Kidney (tissue), 14 donors: ENCODE data around the gene SYNDIG1. TPM values are rescaled to one million over a fixed set of nuclear protein-coding genes. Genes with fewer than 3 reads are reported as not detected.

Source experiments
- DNase-seq, 5 donors: peaks; one replicate each; pipeline ENCODE4 v3.0.0-alpha.2; 2013 to 2020
- FAIRE-seq: peaks from 2 replicates; lab custom pipeline; 2012; peaks lifted over from hg19 to GRCh38; lab: Jason Lieb, UNC
- H3K27ac ChIP-seq, 2 donors: one replicate each; pipeline ENCODE4 v1.7.0; 2013; ENCODE audit warnings: low read depth in 2 of 2, low read length in 2 of 2, inconsistent platforms in 1 of 2
- H3K27me3 ChIP-seq: one replicate; pipeline ENCODE4 v1.7.1; 2013; ENCODE audit warnings: low read length, inconsistent platforms; ENCODE audit not compliant: control insufficient read depth, insufficient read depth
- H3K36me3 ChIP-seq, 3 donors: one replicate each; pipeline versions ENCODE4 v1.7.0 to v1.7.1; 2013; ENCODE audit warnings: low read length in 3 of 3, control low read depth in 1 of 3, inconsistent platforms in 1 of 3; ENCODE audit not compliant: insufficient read depth in 3 of 3, control insufficient read depth in 2 of 3
- H3K4me1 ChIP-seq, 3 donors: one replicate each; pipeline versions ENCODE4 v1.7.0 to v1.7.1; 2013; ENCODE audit warnings: low read length in 3 of 3, inconsistent platforms in 1 of 3, low read depth in 1 of 3; ENCODE audit not compliant: control insufficient read depth in 2 of 3, insufficient read depth in 2 of 3
- H3K4me3 ChIP-seq, 3 donors: one replicate each; pipeline versions ENCODE4 v1.7.0 to v1.8.1; 2013; ENCODE audit warnings: low read length in 3 of 3, control low read depth in 1 of 3, inconsistent platforms in 1 of 3
- H3K9ac ChIP-seq, 3 donors: one replicate each; pipeline versions ENCODE4 v1.7.0 to v1.7.1; 2013; ENCODE audit warnings: low read length in 3 of 3, control low read depth in 1 of 3, inconsistent platforms in 1 of 3
- H3K9me3 ChIP-seq, 3 donors: one replicate each; pipeline versions ENCODE4 v1.7.0 to v1.7.1; 2013; ENCODE audit warnings: low read length in 3 of 3, control low read depth in 1 of 3, inconsistent platforms in 1 of 3; ENCODE audit not compliant: control insufficient read depth in 2 of 3, insufficient read depth in 1 of 3
- intact Hi-C: fragments of 100-400 bp; cut with DNase I; formaldehyde crosslinking; loops from one replicate; pipeline ENCODE4 v1.11.1; 2022
- polyA plus RNA-seq: library from polyadenylated mRNA; stranded (reverse); fragments of 350-450 nt; fragmentation: Illumina TruSeq; extraction: RNeasy Lipid Tissue Mini Kit (QIAGEN cat#74804); gene quantifications from one replicate; pipeline ENCODE4 v1.2.3, GENCODE V29; 2014; ENCODE audit warnings: low read depth, low replicate concordance; ENCODE audit not compliant: insufficient read depth
- total RNA-seq: library from RNA; stranded (reverse); fragmentation: NEBNext Ultra II Directional; extraction: Animal tissue kit (Norgen Biotek cat#: 25700); gene quantifications from one replicate; pipeline ENCODE4 v1.2.1, GENCODE V29; 2021
- TF ChIP-seq, protein P1 (sequence below): IDR thresholded peaks from 3 replicates; pipeline ENCODE4 v1.5.1; 2012; ENCODE audit warnings: mild to moderate bottlenecking, moderate library complexity, borderline replicate concordance; ENCODE audit not compliant: insufficient read depth; ENCODE audit errors: extremely low read depth
- donor health status: control.
- donor health status: control.
- donor health status: control.
- donor health status: control.
- donor health status: control.
- donor health status: DM: yes; HTN: yes; CAD: no.
- donor health status: Normal renal cell carcinoma (clear cell type).

Gene SYNDIG1
- total and polyA plus RNA-seq, 2 donors from 2014 or later = 5.4 to 8.2 TPM

- intact Hi-C loops = no loop called here
- H3K4me3 ChIP-seq = no peak overlapping the region
- H3K9me3 ChIP-seq = no peaks in the 10 kb centered on the region
- DNase-seq (no peak), FAIRE-seq (no peak)
- no peaks in the 10 kb centered on the region for H3K4me1 ChIP-seq
- H3K36me3 ChIP-seq = no peaks in the 10 kb centered on the region
- H3K27me3 ChIP-seq = no peaks in the 10 kb centered on the region
- H3K27ac ChIP-seq = no peak overlapping the region
- TF ChIP-seq, protein P1, sequence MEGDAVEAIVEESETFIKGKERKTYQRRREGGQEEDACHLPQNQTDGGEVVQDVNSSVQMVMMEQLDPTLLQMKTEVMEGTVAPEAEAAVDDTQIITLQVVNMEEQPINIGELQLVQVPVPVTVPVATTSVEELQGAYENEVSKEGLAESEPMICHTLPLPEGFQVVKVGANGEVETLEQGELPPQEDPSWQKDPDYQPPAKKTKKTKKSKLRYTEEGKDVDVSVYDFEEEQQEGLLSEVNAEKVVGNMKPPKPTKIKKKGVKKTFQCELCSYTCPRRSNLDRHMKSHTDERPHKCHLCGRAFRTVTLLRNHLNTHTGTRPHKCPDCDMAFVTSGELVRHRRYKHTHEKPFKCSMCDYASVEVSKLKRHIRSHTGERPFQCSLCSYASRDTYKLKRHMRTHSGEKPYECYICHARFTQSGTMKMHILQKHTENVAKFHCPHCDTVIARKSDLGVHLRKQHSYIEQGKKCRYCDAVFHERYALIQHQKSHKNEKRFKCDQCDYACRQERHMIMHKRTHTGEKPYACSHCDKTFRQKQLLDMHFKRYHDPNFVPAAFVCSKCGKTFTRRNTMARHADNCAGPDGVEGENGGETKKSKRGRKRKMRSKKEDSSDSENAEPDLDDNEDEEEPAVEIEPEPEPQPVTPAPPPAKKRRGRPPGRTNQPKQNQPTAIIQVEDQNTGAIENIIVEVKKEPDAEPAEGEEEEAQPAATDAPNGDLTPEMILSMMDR = no peak
- no peak overlapping the region for H3K9ac ChIP-seq
Observed at GRCh38 chr20:24436160-24436559, 33.3 kb upstream of the SYNDIG1 start.

- no peak overlapping the region for H3K9ac ChIP-seq
- no peak for FAIRE-seq
- no peaks in the 10 kb centered on the region for H3K27me3 ChIP-seq
- no peaks in the 10 kb centered on the region for H3K9me3 ChIP-seq
- no peaks in the 10 kb centered on the region for H3K4me1 ChIP-seq
- intact Hi-C loops = no loop called here
- no peak overlapping the region for H3K27ac ChIP-seq
- TF ChIP-seq, protein P1 = no peak
- DNase-seq = peak in 2 of 5 donors; percentile 63 to 85
- H3K36me3 ChIP-seq = no peaks in the 10 kb centered on the region
- H3K4me3 ChIP-seq = no peak overlapping the region
Observed at GRCh38 chr20:24437196-24438082, 32.0 kb upstream of the SYNDIG1 start.

- intact Hi-C loops = no loop called here
- Histone ChIP-seq H3K27me3 (no peaks in the 10 kb centered on the region), H3K4me3 (no peak overlapping the region), H3K36me3 (no peaks in the 10 kb centered on the region), H3K9me3 (no peaks in the 10 kb centered on the region), H3K4me1 (no peaks in the 10 kb centered on the region), H3K27ac (no peak overlapping the region), H3K9ac (no peak overlapping the region)
- FAIRE-seq (no peak), DNase-seq (no peak)
- TF ChIP-seq, protein P1 = no peak
Observed at GRCh38 chr20:24438331-24438730, 31.1 kb upstream of the SYNDIG1 start.
